ENCODE measurements around the gene ARHGAP5.

DNA sequence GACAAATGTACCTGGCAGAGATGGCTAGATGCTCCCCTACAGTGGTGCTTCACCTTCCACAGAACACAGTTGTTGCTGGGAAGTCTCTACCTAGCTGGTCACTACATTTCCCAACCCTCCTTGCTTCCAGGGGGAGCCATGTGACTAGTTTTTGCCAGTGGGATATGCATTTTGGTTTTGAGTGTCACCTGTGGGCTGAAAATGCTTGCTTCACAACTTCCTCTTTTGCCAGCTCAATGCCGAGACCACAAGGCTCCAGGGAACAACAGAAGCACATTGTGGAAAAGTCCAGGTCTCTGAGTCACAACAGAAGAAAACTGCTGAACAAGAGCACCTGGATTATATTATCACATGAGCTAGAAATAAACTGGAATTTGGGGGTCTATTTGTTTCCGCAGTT is 48.5 kb upstream of the ARHGAP5 start:
- TF ChIP-seq, protein P1, sequence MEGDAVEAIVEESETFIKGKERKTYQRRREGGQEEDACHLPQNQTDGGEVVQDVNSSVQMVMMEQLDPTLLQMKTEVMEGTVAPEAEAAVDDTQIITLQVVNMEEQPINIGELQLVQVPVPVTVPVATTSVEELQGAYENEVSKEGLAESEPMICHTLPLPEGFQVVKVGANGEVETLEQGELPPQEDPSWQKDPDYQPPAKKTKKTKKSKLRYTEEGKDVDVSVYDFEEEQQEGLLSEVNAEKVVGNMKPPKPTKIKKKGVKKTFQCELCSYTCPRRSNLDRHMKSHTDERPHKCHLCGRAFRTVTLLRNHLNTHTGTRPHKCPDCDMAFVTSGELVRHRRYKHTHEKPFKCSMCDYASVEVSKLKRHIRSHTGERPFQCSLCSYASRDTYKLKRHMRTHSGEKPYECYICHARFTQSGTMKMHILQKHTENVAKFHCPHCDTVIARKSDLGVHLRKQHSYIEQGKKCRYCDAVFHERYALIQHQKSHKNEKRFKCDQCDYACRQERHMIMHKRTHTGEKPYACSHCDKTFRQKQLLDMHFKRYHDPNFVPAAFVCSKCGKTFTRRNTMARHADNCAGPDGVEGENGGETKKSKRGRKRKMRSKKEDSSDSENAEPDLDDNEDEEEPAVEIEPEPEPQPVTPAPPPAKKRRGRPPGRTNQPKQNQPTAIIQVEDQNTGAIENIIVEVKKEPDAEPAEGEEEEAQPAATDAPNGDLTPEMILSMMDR (IDR thresholded peaks at IDR 0.05; ENCODE audit: insufficient read depth, low read depth, low read length) = no peak
- TF ChIP-seq EZH2 (IDR thresholded peaks at IDR 0.05; ENCODE audit: insufficient read depth, low read length) = no peak
